HEK293T (cell line): ENCODE measurements around the gene ROS1.

Experiments used
- CTCF ChIA-PET: fragments of 350-600 bp; formaldehyde crosslinking; extraction: SDS; loops from one replicate; lab custom pipeline; 2021; ENCODE audit warnings: antibody characterized with exemption, inconsistent platforms; lab: Yijun Ruan, JAX
- POLR2A ChIA-PET: fragments of 350-600 bp; formaldehyde crosslinking; extraction: SDS; loops from one replicate; lab custom pipeline; 2020; ENCODE audit warnings: antibody characterized with exemption, inconsistent platforms; lab: Yijun Ruan, JAX
- DNase-seq: peaks from one replicate; pipeline ENCODE4 v3.0.0; 2012; ENCODE audit warnings: mixed read lengths; ENCODE audit errors: extremely low spot score
- ARNT ChIP-seq: fragments of 450-650 bp; IDR thresholded peaks from 2 replicates; pipeline ENCODE4 v1.6.1; 2017; ENCODE audit warnings: mild to moderate bottlenecking
- BHLHE40 ChIP-seq: fragments of 450-650 bp; IDR thresholded peaks from 2 replicates; pipeline ENCODE4 v1.6.1; 2016; ENCODE audit warnings: mild to moderate bottlenecking, moderate library complexity, borderline replicate concordance
- CTBP1 ChIP-seq: fragments of 450-650 bp; IDR thresholded peaks from 2 replicates; pipeline ENCODE4 v1.6.1; 2016; ENCODE audit warnings: borderline replicate concordance
- ELF4 ChIP-seq: fragments of 450-650 bp; IDR thresholded peaks from 2 replicates; pipeline ENCODE4 v1.6.1; 2017; ENCODE audit warnings: antibody characterized with exemption
- FOXA1 ChIP-seq: fragments of 450-650 bp; IDR thresholded peaks from 2 replicates; pipeline ENCODE4 v1.6.1; 2016; ENCODE audit warnings: mild to moderate bottlenecking
- FOXK2 ChIP-seq: fragments of 450-650 bp; IDR thresholded peaks from 2 replicates; pipeline ENCODE4 v1.6.1; 2016; ENCODE audit warnings: mild to moderate bottlenecking
- FOXM1 ChIP-seq: fragments of 450-650 bp; IDR thresholded peaks from 2 replicates; pipeline ENCODE4 v1.6.1; 2017; ENCODE audit warnings: mild to moderate bottlenecking, borderline replicate concordance
- HDGF ChIP-seq: fragments of 450-650 bp; IDR thresholded peaks from 2 replicates; pipeline ENCODE4 v1.6.1; 2017; ENCODE audit warnings: antibody characterized with exemption, borderline replicate concordance
- L3MBTL2 ChIP-seq: fragments of 450-650 bp; conservative IDR thresholded peaks from 2 replicates; pipeline ENCODE4 v1.6.1; 2016; ENCODE audit warnings: mild to moderate bottlenecking
- LEF1 ChIP-seq: fragments of 450-650 bp; IDR thresholded peaks from 2 replicates; pipeline ENCODE4 v1.6.1; 2017; ENCODE audit warnings: mild to moderate bottlenecking, borderline replicate concordance
- NFRKB ChIP-seq: fragments of 450-650 bp; IDR thresholded peaks from 2 replicates; pipeline ENCODE4 v1.6.1; 2016; ENCODE audit warnings: mild to moderate bottlenecking, moderate library complexity
- SP1 ChIP-seq: fragments of 450-650 bp; IDR thresholded peaks from 2 replicates; pipeline ENCODE4 v1.6.1; 2017
- SUZ12 ChIP-seq: fragments of 450-650 bp; IDR thresholded peaks from 2 replicates; pipeline ENCODE4 v1.6.1; 2016; ENCODE audit warnings: mild to moderate bottlenecking
- TARDBP ChIP-seq: fragments of 450-650 bp; IDR thresholded peaks from 2 replicates; pipeline ENCODE4 v1.6.1; 2016
- ZNF384 ChIP-seq: fragments of 450-650 bp; IDR thresholded peaks from 2 replicates; pipeline ENCODE4 v1.6.1; 2016
- TF ChIP-seq, protein P1 (sequence below): fragments of 450-650 bp; IDR thresholded peaks from 2 replicates; pipeline ENCODE4 v1.6.1; 2016

The ROS1 gene

GRCh38 chr6:117309611-117310010, 116.1 kb downstream of the ROS1 start:
- TF ChIP-seq CTBP1 (no peak), L3MBTL2 (no peak), FOXK2 (no peak)
- TF ChIP-seq, protein P1, sequence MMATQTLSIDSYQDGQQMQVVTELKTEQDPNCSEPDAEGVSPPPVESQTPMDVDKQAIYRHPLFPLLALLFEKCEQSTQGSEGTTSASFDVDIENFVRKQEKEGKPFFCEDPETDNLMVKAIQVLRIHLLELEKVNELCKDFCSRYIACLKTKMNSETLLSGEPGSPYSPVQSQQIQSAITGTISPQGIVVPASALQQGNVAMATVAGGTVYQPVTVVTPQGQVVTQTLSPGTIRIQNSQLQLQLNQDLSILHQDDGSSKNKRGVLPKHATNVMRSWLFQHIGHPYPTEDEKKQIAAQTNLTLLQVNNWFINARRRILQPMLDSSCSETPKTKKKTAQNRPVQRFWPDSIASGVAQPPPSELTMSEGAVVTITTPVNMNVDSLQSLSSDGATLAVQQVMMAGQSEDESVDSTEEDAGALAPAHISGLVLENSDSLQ, result no peak
- no peak for DNase-seq
- ChIA-PET CTCF (no interaction called here), POLR2A (no interaction called here)

- CTCF ChIA-PET, result no interaction called here
- TF ChIP-seq ARNT (no peak), SP1 (no peak), CTBP1 (no peak), FOXM1 (no peak), ELF4 (no peak), NFRKB (no peak), SUZ12 (no peak), TARDBP (no peak), ZNF384 (no peak), HDGF (no peak), FOXK2 (no peak), LEF1 (no peak), FOXA1 (no peak), BHLHE40 (no peak), L3MBTL2 (no peak)
- TF ChIP-seq, protein P1, result no peak
Measured at GRCh38 chr6:117309069-117309468, 116.7 kb downstream of the ROS1 start.

DNA sequence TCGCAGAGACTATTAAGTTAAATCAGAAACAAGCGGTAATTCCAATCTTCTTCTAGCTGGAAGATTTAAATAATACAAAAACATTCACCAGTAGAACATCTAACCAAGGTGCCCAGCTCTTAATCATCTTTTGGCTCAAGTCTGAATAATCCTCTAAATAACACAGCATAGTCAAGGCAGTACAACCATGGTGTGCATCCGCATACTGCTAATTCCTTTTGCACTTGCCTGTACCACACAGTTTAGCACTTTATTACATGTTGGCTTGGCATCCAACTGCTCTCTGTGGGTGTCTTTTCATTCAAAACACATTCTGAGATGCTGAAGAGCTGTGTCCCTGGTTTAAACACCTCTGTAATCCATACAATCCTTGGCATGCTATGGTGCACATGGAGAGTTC, 118.1 kb downstream of the ROS1 start:
- ChIA-PET CTCF (no interaction called here), POLR2A (no interaction called here)
- TF ChIP-seq TARDBP (no peak), FOXA1 (no peak), NFRKB (no peak), BHLHE40 (no peak), SP1 (no peak), CTBP1 (no peak), ELF4 (no peak), ARNT (no peak), ZNF384 (no peak), L3MBTL2 (no peak), LEF1 (no peak), HDGF (no peak), FOXM1 (no peak), SUZ12 (no peak), FOXK2 (no peak)
- TF ChIP-seq, protein P1, result no peak
- DNase-seq, result no peak

More at GRCh38 chr6:117309069-117309468, 116.7 kb downstream of the ROS1 start:
- POLR2A ChIA-PET, result no interaction called here
- DNase-seq, result no peak

DNA sequence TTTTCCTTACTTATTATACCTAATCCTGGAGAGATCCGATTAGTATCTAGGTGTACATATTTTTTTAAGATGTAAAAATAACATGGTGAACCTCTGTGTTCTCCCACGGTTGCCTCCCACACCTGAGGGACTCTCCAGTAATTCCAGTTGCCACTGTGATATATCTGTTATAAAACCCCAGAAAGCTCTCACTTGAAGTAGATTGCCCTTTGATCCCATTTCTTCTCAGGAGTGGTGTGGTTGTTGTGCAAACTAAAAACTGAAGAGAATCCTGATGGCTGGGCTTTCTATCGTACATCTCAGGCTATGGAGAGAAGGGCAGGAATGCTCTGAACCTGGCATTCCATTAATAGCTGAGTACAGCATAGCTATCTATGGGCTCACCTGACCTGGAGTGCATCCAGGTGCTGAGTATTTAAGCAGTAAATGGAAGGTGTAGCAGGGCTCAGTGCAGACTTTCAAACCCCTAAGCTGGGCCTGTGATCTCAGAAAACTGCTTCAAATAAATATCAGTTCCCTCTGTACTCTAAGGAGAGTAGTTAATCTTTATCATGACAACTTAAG, 119.4 kb downstream of the ROS1 start:
- TF ChIP-seq HDGF (no peak), ARNT (no peak), FOXA1 (no peak), SP1 (no peak), L3MBTL2 (no peak), LEF1 (no peak), SUZ12 (no peak), ELF4 (no peak), CTBP1 (no peak), BHLHE40 (no peak), ZNF384 (no peak), FOXK2 (no peak), FOXM1 (no peak), NFRKB (no peak), TARDBP (no peak)
- TF ChIP-seq, protein P1, result no peak
- POLR2A ChIA-PET, result no interaction called here
- CTCF ChIA-PET, result no interaction called here
- DNase-seq, result no peak

DNA sequence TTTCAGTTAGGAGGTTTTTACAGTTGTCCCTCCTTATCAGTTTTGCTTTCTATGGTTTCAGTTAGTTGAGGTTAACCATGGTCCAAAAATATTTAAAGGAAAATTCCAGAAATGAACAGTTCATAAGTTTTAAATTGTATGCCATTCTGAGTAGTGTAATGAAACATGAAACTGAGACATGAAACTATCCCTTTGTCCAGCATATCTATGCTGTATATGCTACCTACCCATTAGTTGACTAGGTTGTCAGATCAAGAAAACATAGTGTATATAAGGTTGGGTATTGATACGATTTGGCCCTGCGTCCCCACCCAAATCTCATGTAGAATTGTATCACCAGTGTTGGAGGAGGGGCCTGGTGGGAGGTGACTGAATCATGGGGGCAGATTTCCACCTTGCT, 121.3 kb downstream of the ROS1 start:
- ChIA-PET POLR2A (no interaction called here), CTCF (interaction anchor here (1.1 kb wide), 1 partner anchor 36 kb away, joined by 3 read pairs; no protein-coding TSS in a partner anchor)
- TF ChIP-seq ARNT (no peak), BHLHE40 (no peak), ELF4 (no peak), SP1 (no peak), ZNF384 (no peak)
- no peak for DNase-seq

GRCh38 chr6:117303323-117303722, 122.4 kb downstream of the ROS1 start:
- no peak for TF ChIP-seq FOXK2
- no peak for TF ChIP-seq BHLHE40
- no peak for TF ChIP-seq ELF4
- TF ChIP-seq NFRKB, result no peak
- no peak for TF ChIP-seq LEF1
- TF ChIP-seq CTBP1, result no peak
- no peak for TF ChIP-seq ZNF384
- TF ChIP-seq SP1, result no peak
- no peak for TF ChIP-seq SUZ12
- no peak for TF ChIP-seq ARNT
- TF ChIP-seq TARDBP, result no peak
- TF ChIP-seq L3MBTL2, result no peak
- TF ChIP-seq, protein P1, result no peak
- no peak for TF ChIP-seq FOXA1
- no peak for TF ChIP-seq HDGF
- no peak for DNase-seq
- ChIA-PET CTCF (interaction anchor here (1.1 kb wide), 1 partner anchor 35 kb away, joined by 3 read pairs; no protein-coding TSS in a partner anchor), POLR2A (no interaction called here)
